Measurements from ENCODE around the gene YIPF3.
"Not testable (repeated sequence)": the region's sequence is repeated elsewhere in the genome, so short reads cannot be mapped to it uniquely, and the experiment has no call there.

YIPF3 gene

GRCh38 chr6:43491750-43492661 is 24.7 kb downstream of the YIPF3 start:
- peak; percentile 62 for DNase-seq (ENCODE audit: low read depth)

- no peak for DNase-seq (ENCODE audit: low read depth)
Observed at GRCh38 chr6:43490523-43490939, 26.2 kb downstream of the YIPF3 start.

DNA sequence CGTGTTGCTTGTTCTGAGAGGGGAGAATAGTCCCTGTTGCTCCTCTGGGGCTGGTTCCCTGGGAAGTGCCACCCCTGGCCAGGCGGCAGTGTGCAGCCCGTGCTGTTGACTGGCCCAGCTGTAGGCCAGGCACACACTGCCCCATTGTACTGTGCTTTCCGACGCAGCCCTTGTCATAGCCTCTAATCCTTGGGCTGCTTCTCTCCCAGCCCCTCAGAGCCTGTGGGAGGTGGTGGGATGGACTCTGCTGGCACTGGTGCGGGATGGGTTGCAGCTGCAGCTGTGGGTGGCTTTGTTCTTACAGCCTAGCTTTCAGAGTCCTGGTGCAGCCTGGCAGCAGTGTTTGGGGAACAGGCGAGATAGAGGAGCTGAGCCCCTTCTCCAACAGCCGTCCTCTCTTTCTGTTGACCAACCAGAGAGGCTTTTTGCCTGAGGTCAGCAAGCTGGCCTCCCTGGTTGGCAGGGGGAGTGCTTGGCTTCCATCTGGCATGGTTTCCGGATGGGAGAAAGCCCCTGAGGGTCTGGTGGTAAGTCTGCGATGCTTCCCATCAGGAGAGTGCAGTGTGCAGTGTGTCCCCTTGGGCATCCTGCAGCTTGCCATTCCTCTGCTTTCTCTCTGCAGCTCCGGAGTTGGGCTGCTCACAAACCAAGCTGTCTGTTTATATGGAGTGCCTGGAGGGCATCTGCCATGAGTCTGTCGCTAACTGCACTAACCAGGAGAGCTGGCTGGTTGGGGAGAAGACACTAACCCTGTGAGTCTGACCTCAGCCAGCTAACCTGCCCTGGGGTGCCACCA is 27.3 kb downstream of the YIPF3 start:
- no peak for DNase-seq (ENCODE audit: low read depth)

DNA sequence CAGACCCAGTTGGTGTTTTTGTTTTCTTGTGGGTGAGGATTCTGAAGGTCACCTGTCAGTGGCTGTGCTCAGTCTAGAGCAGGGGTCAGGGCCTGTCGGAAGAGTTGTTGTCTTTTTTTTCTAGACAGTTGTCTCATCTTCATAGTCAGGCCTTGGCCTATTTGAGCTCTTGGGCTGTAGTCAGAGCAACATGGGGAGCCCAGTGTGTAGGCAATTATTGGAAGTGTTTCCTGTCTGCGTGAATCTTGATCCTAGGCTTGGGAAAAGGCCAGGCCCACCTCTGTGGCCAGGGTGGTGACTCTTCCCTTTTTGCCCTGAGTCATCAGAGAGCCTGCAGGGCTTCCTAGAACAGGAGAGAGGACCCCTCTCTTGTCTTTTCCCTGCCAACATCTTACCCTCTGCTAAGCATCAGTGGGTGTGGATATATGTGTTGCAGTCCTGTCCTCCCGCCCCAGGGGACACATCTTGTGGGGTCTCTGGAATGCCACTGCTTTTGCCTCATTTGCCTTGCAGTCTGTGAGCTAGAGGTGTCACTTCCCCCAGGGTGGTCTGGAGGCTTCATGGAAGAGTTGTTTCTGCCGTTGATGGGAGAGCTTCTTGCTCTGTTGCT is 28.0 kb downstream of the YIPF3 start:
- no peak for DNase-seq (ENCODE audit: low read depth)

GRCh38 chr6:43481591-43482236 is 35.0 kb downstream of the YIPF3 start:
- DNase-seq (ENCODE audit: low read depth): no peak

GRCh38 chr6:43481075-43481474 is 35.7 kb downstream of the YIPF3 start:
- DNase-seq (ENCODE audit: low read depth): no peak

- no peak for DNase-seq (ENCODE audit: low read depth)
Observed at GRCh38 chr6:43478008-43478372, 38.7 kb downstream of the YIPF3 start.

DNA sequence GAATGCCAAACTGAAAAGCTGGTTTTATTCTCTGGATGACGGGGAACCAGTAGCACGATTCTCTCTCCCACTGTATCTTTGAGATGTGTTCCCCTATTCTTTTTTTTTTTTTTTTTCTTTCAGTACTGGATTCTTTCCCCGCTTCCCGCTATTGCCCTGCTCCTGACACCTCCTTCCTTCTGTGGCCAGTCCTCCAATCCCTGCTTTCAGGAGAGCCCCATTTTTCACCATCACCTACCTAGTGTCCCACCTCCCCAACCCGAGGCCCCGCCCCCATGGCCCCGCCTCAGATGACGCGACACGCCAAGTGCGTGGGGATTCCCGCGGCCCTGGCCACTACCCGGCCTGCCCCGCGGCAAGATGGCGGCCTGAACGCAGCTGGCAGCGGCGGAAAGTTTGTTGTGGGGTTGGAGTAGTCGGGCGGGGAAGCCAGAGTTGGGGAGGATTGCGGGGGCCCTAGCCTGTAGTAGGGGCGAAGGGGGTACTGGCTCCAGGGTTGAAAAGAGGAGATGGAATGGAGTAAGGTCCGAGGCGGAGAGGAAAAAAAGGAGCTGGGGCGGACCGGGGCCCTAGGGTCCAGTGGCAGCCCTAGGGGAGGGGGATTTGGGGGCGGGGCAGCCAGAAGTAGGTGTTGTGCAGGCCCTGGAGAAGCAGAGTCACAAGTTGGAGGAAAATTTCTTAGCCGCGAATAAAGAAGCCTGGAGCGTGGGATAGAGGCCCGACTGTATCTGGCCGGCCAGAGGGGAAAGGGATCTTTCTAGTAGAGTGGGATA is 39.3 kb downstream of the YIPF3 start, which contains the start of gene TJAP1:
TJAP1 (plus strand) TSS at position 336 of the 773 bp plus-strand sequence. CDS start 21,432 bp downstream, outside the sequence.
- peak; percentile 67 for DNase-seq (ENCODE audit: low read depth)

DNA sequence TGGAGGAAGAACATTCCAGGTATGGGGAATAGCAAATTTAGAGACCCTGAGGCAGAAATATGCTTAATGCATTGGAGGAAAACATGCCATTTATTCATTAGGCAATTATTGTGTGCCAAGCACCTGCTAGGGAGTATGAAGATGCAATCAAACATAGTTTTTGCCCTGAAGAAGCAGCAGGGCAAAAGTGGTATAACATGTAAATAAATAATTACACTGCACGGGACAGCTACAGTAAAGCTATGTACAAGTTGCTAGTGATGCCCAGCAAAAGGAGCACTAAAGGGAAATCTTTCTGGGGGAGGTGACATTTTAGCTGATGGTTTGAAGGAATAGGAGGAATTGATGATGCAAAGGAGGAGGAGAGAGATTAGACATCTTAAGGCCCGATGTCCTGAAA is 40.0 kb downstream of the YIPF3 start:
- no peak for DNase-seq (ENCODE audit: low read depth)

- DNase-seq (ENCODE audit: low read depth): no peak
Observed at GRCh38 chr6:43475516-43475915, 41.2 kb downstream of the YIPF3 start.

DNA sequence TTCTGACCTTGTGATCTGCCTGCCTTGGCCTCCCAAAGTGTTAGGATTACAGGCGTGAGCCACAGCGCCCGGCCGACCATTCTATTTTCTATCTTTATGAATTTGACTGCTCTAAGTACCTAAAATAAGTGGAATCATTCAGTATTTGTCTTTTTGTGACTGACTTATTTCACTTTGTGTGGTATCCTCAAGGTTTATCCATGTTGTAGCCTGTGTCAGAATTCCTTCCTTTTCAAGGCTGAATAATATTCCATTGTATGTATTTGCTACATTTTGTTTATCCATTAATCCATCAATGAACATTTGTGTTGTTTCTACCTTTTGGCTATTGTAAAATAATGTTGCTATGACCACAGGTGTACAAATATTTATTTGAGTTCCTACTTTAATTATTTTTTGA is 44.2 kb downstream of the YIPF3 start:
- no peak for DNase-seq (ENCODE audit: low read depth)

GRCh38 chr6:43471399-43471798 is 45.3 kb downstream of the YIPF3 start:
- DNase-seq (ENCODE audit: low read depth): no peak

DNA sequence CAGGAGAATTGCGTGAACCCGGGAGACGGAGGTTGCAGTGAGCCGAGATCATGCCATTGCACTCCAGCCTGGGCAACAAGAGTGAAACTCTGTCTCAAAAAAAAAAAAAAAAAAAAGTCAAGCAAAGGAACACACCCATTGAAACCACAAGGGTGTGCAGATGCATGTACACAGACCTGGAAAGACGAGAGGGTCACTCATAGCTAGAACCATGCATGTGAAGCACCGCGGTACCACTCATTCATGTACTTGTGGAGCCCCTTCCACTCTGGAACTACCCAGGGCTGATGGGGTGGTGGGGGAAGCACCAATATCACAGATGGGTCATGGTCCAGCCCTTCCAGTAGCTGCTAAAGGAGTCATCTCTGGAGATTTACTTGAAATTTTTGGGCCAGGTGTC is 46.8 kb downstream of the YIPF3 start:
- no peak for DNase-seq (ENCODE audit: low read depth)

GRCh38 chr6:43468748-43469681 is 47.7 kb downstream of the YIPF3 start:
- DNase-seq (ENCODE audit: low read depth): no peak

DNA sequence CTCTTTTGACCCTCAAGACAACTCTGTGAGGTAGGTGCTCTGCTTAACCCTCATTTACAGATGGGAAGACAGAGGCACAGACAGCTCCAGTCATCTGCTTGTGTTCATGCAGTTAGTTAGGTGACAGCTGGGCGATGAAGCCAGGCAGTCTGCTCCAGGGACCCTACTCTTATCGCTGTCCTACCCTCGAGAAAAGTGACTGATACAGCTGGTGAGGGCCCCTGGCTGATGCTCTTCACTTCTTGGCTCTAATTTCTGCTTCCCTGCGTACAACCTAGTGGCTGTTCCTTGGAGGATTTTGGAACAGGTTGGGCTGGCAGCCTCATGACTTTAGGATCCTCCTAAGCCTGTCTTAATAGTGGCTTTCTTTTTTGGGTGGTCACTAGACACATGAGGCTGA is 48.5 kb downstream of the YIPF3 start:
- DNase-seq (ENCODE audit: low read depth): no peak

- DNase-seq (ENCODE audit: low read depth): no peak
Observed at GRCh38 chr6:43467752-43468151, 49.0 kb downstream of the YIPF3 start.

DNA sequence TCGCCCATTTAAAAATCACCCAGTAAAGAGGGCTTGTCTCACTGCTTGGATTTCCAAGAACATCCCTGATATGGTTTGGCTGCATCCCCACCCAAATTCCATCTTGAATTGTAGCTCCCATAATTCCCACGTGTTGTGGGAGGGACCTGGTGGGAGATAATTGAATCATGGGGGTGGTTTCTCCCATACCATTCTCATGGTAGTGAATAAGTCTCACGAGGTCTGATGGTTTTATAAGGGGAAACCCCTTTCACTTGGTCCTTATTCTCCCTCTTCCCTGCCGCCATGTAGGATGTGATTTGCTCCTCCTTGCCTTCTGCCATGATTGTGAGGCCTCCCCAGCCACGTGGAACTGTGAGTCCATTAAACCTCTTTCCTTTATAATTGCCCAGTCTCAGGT is 49.5 kb downstream of the YIPF3 start:
- DNase-seq (ENCODE audit: low read depth): not testable (repeated sequence)

- DNase-seq (ENCODE audit: low read depth): no peak
Observed at GRCh38 chr6:43465948-43466347, 50.8 kb downstream of the YIPF3 start.

GRCh38 chr6:43464337-43464736 is 52.4 kb downstream of the YIPF3 start:
- DNase-seq (ENCODE audit: low read depth): no peak

DNA sequence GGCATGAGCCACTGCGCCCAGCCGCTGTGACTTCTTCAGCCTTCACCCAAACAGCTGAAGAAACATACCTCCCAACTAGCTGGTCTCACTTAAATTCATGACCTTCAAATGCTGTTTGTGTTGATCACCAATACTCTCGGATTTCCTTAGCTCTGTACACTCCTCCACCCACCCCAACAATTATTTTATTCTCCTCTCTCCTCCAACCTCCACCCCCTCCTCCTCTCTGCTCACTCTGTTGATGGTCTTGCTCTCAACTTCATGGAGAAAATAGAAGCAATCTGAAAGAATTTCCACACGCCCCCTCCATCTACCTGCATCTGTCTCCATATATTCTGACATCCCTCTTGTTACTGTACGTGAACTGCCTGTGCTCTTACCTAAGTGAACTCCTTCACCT is 54.8 kb downstream of the YIPF3 start:
- DNase-seq (ENCODE audit: low read depth): no peak
